K562 (cell line): Measurements from ENCODE around the gene POLD1. TPM values are rescaled to one million over a fixed set of nuclear protein-coding genes. Genes with fewer than 3 reads are reported as not detected.
A peak's percentile ranks its signal among the peaks of the same experiment; 100 is the strongest.

Source experiments
- ATAC-seq: fragments of 200-7000 bp; cut with Tn5 transposase; 3 replicates; pipeline ENCODE4 v1.9.1; 2020; ENCODE audit warnings: moderate library complexity
- BruUV-seq: library from RNA; stranded (reverse); fragments of 400-500 nt; replicated peaks from 2 replicates; lab custom pipeline; 2021; lab: Mats Ljungman, UMichigan
- CTCF ChIA-PET: fragments of 300-600 bp; formaldehyde crosslinking; extraction: SDS; loops from one replicate; lab custom pipeline; 2021; ENCODE audit warnings: low intra/inter-chr PET ratio; lab: Yijun Ruan, JAX
- POLR2A ChIA-PET: fragments of 300-600, 350-650 bp; sonication (Branson Sonifier 250); formaldehyde crosslinking; extraction: SDS; loops from one replicate; lab custom pipeline; 2021; ENCODE audit warnings: antibody characterized with exemption, inconsistent platforms; lab: Yijun Ruan, JAX
- DNase-seq, 4 experiments: peaks; one replicate each; pipeline versions ENCODE4 v3.0.0 to v3.0.0-alpha.2; 2011 to 2018; ENCODE audit warnings: low spot score in 3 of 4, mixed read lengths in 3 of 4; ENCODE audit errors: extremely low read depth in 1 of 4
- FAIRE-seq: peaks from 2 replicates; lab custom pipeline; 2011; peaks lifted over from hg19 to GRCh38; lab: Jason Lieb, UNC
- H2AFZ ChIP-seq: 2 replicates; pipeline ENCODE4 v1.6.0; 2011; ENCODE audit warnings: low read depth, low read length, control low read depth, inconsistent platforms
- H3K27ac ChIP-seq: fragments of 200-600 bp; 3 replicates; pipeline ENCODE4 v1.8.0; 2011; ENCODE audit warnings: low read depth, mild to moderate bottlenecking, control low read depth, inconsistent platforms, low read length, moderate library complexity, mixed read lengths; ENCODE audit errors: extremely low read depth
- H3K27me3 ChIP-seq, 2 experiments: fragments of 300-600 bp in 1 of 2; 2 replicates in 1 of 2; 3 replicates in 1 of 2; pipeline versions ENCODE4 v1.6.0 to v1.8.0; 2011; ENCODE audit warnings: inconsistent platforms in 2 of 2, low read length in 2 of 2, mild to moderate bottlenecking in 1 of 2, mixed read lengths in 1 of 2, moderate library complexity in 1 of 2; ENCODE audit not compliant: control insufficient read depth in 2 of 2, insufficient read depth in 2 of 2
- H3K36me3 ChIP-seq: fragments of 300-600 bp; 3 replicates; pipeline ENCODE4 v1.8.0; 2011; ENCODE audit warnings: mild to moderate bottlenecking, low read length, inconsistent platforms; ENCODE audit not compliant: control insufficient read depth, insufficient read depth
- H3K4me1 ChIP-seq, 2 experiments: fragments of 200-600 bp in 1 of 2; replicated peaks in 1 of 2; 2 replicates in 1 of 2; 3 replicates in 1 of 2; pipeline versions ENCODE4 v1.5.1 to v1.8.0; 2011; ENCODE audit warnings: inconsistent platforms in 2 of 2, low read length in 2 of 2, mild to moderate bottlenecking in 1 of 2, mixed read lengths in 1 of 2, moderate library complexity in 1 of 2; ENCODE audit not compliant: control insufficient read depth in 2 of 2, insufficient read depth in 2 of 2
- H3K4me2 ChIP-seq: 2 replicates; pipeline ENCODE4 v1.6.1; 2011; ENCODE audit warnings: low read length, control low read depth, inconsistent platforms, mixed read lengths; ENCODE audit not compliant: insufficient read depth
- H3K4me3 ChIP-seq: fragments of 200-600 bp; sonication (generic), shearing (Covaris generic); 2 replicates; pipeline ENCODE4 v1.5.1; 2016; ENCODE audit warnings: control low read depth, inconsistent platforms
- H3K79me2 ChIP-seq: fragments of 200-600 bp; 3 replicates; pipeline ENCODE4 v1.8.0; 2011; ENCODE audit warnings: low read length, inconsistent platforms; ENCODE audit not compliant: control insufficient read depth, insufficient read depth
- H3K9ac ChIP-seq, 2 experiments: 2 replicates each; pipeline versions ENCODE4 v1.6.0 to v1.6.1; 2011; ENCODE audit warnings: low read depth in 2 of 2, low read length in 2 of 2, control low read depth in 1 of 2, inconsistent platforms in 1 of 2, mild to moderate bottlenecking in 1 of 2, mixed read lengths in 1 of 2; ENCODE audit not compliant: insufficient read depth in 1 of 2
- H3K9me1 ChIP-seq: one replicate; pipeline ENCODE4 v1.6.0; 2011; ENCODE audit warnings: inconsistent platforms, mild to moderate bottlenecking, low read length, moderate library complexity; ENCODE audit not compliant: control insufficient read depth, insufficient read depth
- H3K9me3 ChIP-seq: replicated peaks from 2 replicates; pipeline ENCODE4 v1.5.1; 2011; ENCODE audit warnings: low read depth, low read length, inconsistent platforms; ENCODE audit not compliant: control insufficient read depth, insufficient read depth
- H4K20me1 ChIP-seq: replicated peaks from 2 replicates; pipeline ENCODE4 v1.6.1; 2011; ENCODE audit warnings: low read length, inconsistent platforms, mixed read lengths; ENCODE audit not compliant: control insufficient read depth, insufficient read depth
- CTCF ChIP-seq, 3 experiments: IDR thresholded peaks in 2 of 3; conservative IDR thresholded peaks in 1 of 3; 2 replicates each; pipeline ENCODE4 v1.5.1; 2011 to 2012; ENCODE audit warnings: low read length in 3 of 3, mild to moderate bottlenecking in 3 of 3, control low read depth in 2 of 3, improper control_type of control experiment in 1 of 3, inconsistent platforms in 1 of 3, low read depth in 1 of 3, mixed read lengths in 1 of 3, moderate library complexity in 1 of 3; ENCODE audit not compliant: insufficient read depth in 2 of 3
- POLR2AphosphoS2 ChIP-seq: IDR thresholded peaks from 2 replicates; pipeline ENCODE4 v1.6.1; 2012; ENCODE audit warnings: low read length, improper control_type of control experiment
- POLR2G ChIP-seq: fragments of 200-400 bp; formaldehyde crosslinking; IDR thresholded peaks from 2 replicates; pipeline ENCODE4 v1.6.1; 2017; ENCODE audit warnings: low read depth, mild to moderate bottlenecking, antibody characterized with exemption, low read length, moderate library complexity
- SMARCE1 ChIP-seq: fragments of 450-650 bp; IDR thresholded peaks from 2 replicates; pipeline ENCODE4 v1.7.1; 2016; ENCODE audit warnings: mild to moderate bottlenecking
- ZC3H4 ChIP-seq: sonication (generic); formaldehyde crosslinking; IDR thresholded peaks from 2 replicates; pipeline ENCODE4 v1.9.0; 2021; ENCODE audit warnings: missing genetic modification reagents, borderline replicate concordance
- ZNF263 ChIP-seq: sonication (generic); formaldehyde crosslinking; IDR thresholded peaks from 2 replicates; pipeline ENCODE4 v1.8.0; 2022; ENCODE audit warnings: mild to moderate bottlenecking, missing genetic modification reagents, borderline replicate concordance
- ZNF398 ChIP-seq: fragments of 250-450 bp; sonication (Bioruptor Pico); IDR thresholded peaks from 2 replicates; pipeline ENCODE4 v1.8.0; 2021; ENCODE audit warnings: moderate library complexity, mild to moderate bottlenecking, inconsistent platforms
- WGBS: fragments of 100-300 bp; shearing (Covaris generic); methylation state at CpG from one replicate; pipeline ENCODE4 v1.1.6; 2016; ENCODE audit warnings: low coverage, mixed read lengths; ENCODE audit not compliant: insufficient coverage; ENCODE audit errors: missing lambda C conversion rate; 5-methylcytosine and 5-hydroxymethylcytosine counted together
- in situ Hi-C: fragments of 300-500 bp; cut with MboI; formaldehyde crosslinking; loops from 4 replicates; pipeline ENCODE4 v1.15.0; 2018; ENCODE audit warnings: inconsistent platforms, mixed read lengths
- intact Hi-C: fragments of 100-400 bp; cut with micrococcal nuclease; formaldehyde crosslinking; loops from 2 replicates; pipeline ENCODE4 v1.14.2; 2022
- polyA plus RNA-seq, 8 experiments: library from polyadenylated mRNA; depleted of rRNA in 4 of 8; stranded (reverse) in 5 of 8; unstranded in 3 of 8; fragments of >200 nt; fragmentation: Nextera tagmentation in 2 of 8; fragmentation: Illumina TruSeq in 1 of 8; extraction: Ambion mirVana in 2 of 8; extraction: Trizol in 1 of 8; gene quantifications; 2 replicates each; pipeline versions ENCODE4 v1.2.1 to v1.2.3, GENCODE V29; 2011 to 2014; ENCODE audit warnings: inconsistent platforms in 1 of 8, missing spikeins in 1 of 8
- total RNA-seq, 7 experiments: library from RNA; depleted of rRNA in 6 of 7; stranded (reverse); fragments of >200 nt in 6 of 7; fragmentation: Illumina TruSeq in 2 of 7; extraction: Trizol in 2 of 7; gene quantifications; 2 replicates each; pipeline versions ENCODE4 v1.2.1 to v1.2.3, GENCODE V29; 2011 to 2021; ENCODE audit warnings: low replicate concordance in 1 of 7

The POLD1 gene
- total and polyA plus RNA-seq, 9 of the 15 experiments (the other 6 are each of a cell fraction or from before 2014, with no cell fraction given): 1.3 to 312 (median 47.8) TPM

GRCh38 chr19:50399368-50399745 lies 15.2 kb downstream of the POLD1 start (continued):
- no peak for TF ChIP-seq ZNF398

- no peaks in the 10 kb centered on the region for H3K9me3 ChIP-seq
- no peaks in the 10 kb centered on the region for H3K9me1 ChIP-seq
- H3K9ac ChIP-seq: peak overlapping the region in 1 of 2 experiments; percentile 17; a peak in 1 of 4 replicates
- H3K4me3 ChIP-seq: no peak overlapping the region
- ATAC-seq (no peak), DNase-seq (peak in 1 of 4 experiments; percentile 31), FAIRE-seq (no peak)
- H3K27me3 ChIP-seq: no peaks in the 10 kb centered on the region
- peaks cover 16% of the 10 kb centered on the region; the same call in 2 of the 3 replicates for H3K79me2 ChIP-seq
- TSS peak; percentile 41 for BruUV-seq
- ChIA-PET CTCF (no interaction called here), POLR2A (no interaction called here)
- intact Hi-C loops: no loop called here
- 96% methylated on average over 28 of the region's 48 CpGs for WGBS
- peaks cover 0 to 24% of the 10 kb centered on the region in 2 experiments; a peak in 2 of 5 replicates for H3K4me1 ChIP-seq
- H3K4me2 ChIP-seq: no peak overlapping the region
- H4K20me1 ChIP-seq: 0 out of 2 replicates have a peak, but pooled peaks cover 4% of the 10 kb centered on the region
- peak in 1 of 3 experiments; percentile 11; a peak in 1 of 6 replicates for TF ChIP-seq CTCF (IDR thresholded peaks at IDR 0.05 in 2 of 3, conservative IDR thresholded peaks at IDR 0.05 in 1 of 3; ENCODE audit: insufficient read depth in 2 of 3, low read depth in 1 of 3, low read length in 3 of 3)
- no peak for TF ChIP-seq POLR2AphosphoS2
- TF ChIP-seq ZC3H4 (CRISPR knock-in tag): no peak
- 0 out of 2 replicates have a peak, but pooled peaks have one; percentile 20 for TF ChIP-seq POLR2G
- TF ChIP-seq SMARCE1: no peak
- TF ChIP-seq ZNF263 (CRISPR knock-in tag): peak; percentile 64; the same call in 1 of the 2 replicates
- no peak overlapping the region for H2AFZ ChIP-seq
- peaks cover 76% of the 10 kb centered on the region; the same call in 2 of the 3 replicates for H3K36me3 ChIP-seq
- H3K27ac ChIP-seq: no peak overlapping the region
- in situ Hi-C loops: no loop called here
These were observed 17.7 kb downstream of the POLD1 start for GRCh38 chr19:50401605-50402450.
